Effector memory CD8-positive, alpha-beta T cell (primary cell): ENCODE measurements around the gene ODF4.

Experiments used
- ATAC-seq: fragments of 150-1000 bp; cut with Tn5 transposase; replicated peaks from 2 replicates; pipeline ENCODE4 v1.10.0; 2021; ENCODE audit warnings: mild to moderate bottlenecking, moderate library complexity
- DNase-seq, 3 experiments: peaks; one replicate each; pipeline ENCODE4 v3.0.0; 2021
- H3K27ac Mint-ChIP-seq, 2 donors: one replicate each; pipeline ENCODE4 v1.8.0; 2022; ENCODE audit warnings: mild to moderate bottlenecking in 2 of 2, mixed read lengths in 2 of 2, moderate library complexity in 2 of 2
- H3K27me3 Mint-ChIP-seq, 2 donors: one replicate each; pipeline ENCODE4 v1.8.0; 2022; ENCODE audit warnings: mixed read lengths in 2 of 2
- H3K36me3 Mint-ChIP-seq: one replicate; pipeline ENCODE4 v1.8.0; 2022; ENCODE audit warnings: mild to moderate bottlenecking, moderate library complexity, mixed read lengths; ENCODE audit not compliant: insufficient read depth
- H3K4me1 Mint-ChIP-seq, 2 donors: one replicate each; pipeline ENCODE4 v1.8.0; 2022; ENCODE audit warnings: low read depth in 2 of 2, mixed read lengths in 2 of 2
- H3K4me3 Mint-ChIP-seq, 2 donors: one replicate each; pipeline ENCODE4 v1.8.0; 2022; ENCODE audit warnings: mild to moderate bottlenecking in 2 of 2, mixed read lengths in 2 of 2, moderate library complexity in 2 of 2
- H3K9me3 Mint-ChIP-seq, 2 donors: one replicate each; pipeline ENCODE4 v1.8.0; 2022; ENCODE audit warnings: mixed read lengths in 2 of 2

ODF4 gene

GRCh38 chr17:8314797-8315763 is 24.6 kb upstream of the ODF4 start:
- ATAC-seq (no peak), DNase-seq (no peak)
- Mint-ChIP-seq H3K4me1 (peaks cover 2 to 7% of the 10 kb centered on the region in 2 donors), H3K4me3 (no peak overlapping the region), H3K9me3 (no peaks in the 10 kb centered on the region), H3K27ac (no peak overlapping the region), H3K27me3 (peaks cover 51 to 85% of the 10 kb centered on the region in 2 donors), H3K36me3 (no peaks in the 10 kb centered on the region)

GRCh38 chr17:8315764-8316217 is 23.8 kb upstream of the ODF4 start:
- H3K27me3 Mint-ChIP-seq, result peaks cover 51 to 85% of the 10 kb centered on the region in 2 donors
- ATAC-seq, result no peak

DNA sequence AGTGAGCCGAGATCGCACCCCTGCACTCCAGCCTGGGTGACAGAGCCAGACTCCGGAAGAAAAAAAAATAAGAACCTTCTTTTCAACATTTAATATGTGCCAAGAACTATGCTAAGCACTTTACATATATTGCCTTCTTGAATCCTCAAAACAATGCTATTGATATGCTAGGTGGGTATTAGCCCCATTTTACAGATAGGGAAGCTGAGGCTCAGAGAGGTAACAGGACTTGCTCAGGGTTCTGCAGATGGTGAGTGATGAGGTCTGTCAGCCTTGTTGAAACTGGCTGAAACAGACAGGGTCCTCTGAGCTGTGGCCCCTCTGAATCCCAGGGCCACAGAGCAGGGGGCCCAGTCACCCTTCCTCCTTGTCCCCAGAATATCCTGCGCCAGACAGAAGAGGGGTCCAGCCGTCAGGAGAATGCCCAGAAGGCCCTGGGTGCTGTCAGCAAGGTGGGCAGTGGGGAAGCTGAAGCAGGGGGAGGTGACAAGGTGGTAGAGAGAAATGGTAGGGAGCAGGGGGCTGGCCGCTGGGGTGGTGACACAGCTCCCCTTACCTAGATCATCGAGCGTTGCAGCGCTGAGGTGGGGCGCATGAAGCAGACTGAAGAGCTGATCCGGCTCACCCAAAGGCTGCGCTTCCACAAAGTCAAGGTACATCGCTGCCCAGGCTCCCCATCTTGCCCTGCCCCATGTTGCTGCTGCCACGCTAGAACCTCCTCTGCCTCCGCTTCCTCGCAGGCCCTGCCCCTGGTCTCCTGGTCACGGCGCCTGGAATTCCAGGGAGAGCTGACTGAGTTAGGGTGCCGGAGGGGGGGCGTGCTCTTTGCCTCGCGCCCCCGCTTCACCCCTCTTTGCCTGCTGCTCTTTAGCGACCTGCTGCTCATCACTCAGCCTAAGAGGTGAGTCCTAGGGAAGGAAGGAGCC is 21.4 kb upstream of the ODF4 start:
- H3K27ac Mint-ChIP-seq, result no peak overlapping the region
- no peaks in the 10 kb centered on the region for H3K9me3 Mint-ChIP-seq
- H3K27me3 Mint-ChIP-seq, result peaks cover 35 to 80% of the 10 kb centered on the region in 2 donors
- no peaks in the 10 kb centered on the region for H3K4me1 Mint-ChIP-seq
- DNase-seq, result no peak
- no peaks in the 10 kb centered on the region for H3K36me3 Mint-ChIP-seq
- H3K4me3 Mint-ChIP-seq, result no peak overlapping the region
- no peak for ATAC-seq

More at GRCh38 chr17:8315764-8316217, 23.8 kb upstream of the ODF4 start:
- H3K36me3 Mint-ChIP-seq, result no peaks in the 10 kb centered on the region
- DNase-seq, result no peak
- no peaks in the 10 kb centered on the region for H3K9me3 Mint-ChIP-seq
- H3K4me1 Mint-ChIP-seq, result peaks cover 0 to 2% of the 10 kb centered on the region in 2 donors
- H3K27ac Mint-ChIP-seq, result no peak overlapping the region
- no peak overlapping the region for H3K4me3 Mint-ChIP-seq

DNA sequence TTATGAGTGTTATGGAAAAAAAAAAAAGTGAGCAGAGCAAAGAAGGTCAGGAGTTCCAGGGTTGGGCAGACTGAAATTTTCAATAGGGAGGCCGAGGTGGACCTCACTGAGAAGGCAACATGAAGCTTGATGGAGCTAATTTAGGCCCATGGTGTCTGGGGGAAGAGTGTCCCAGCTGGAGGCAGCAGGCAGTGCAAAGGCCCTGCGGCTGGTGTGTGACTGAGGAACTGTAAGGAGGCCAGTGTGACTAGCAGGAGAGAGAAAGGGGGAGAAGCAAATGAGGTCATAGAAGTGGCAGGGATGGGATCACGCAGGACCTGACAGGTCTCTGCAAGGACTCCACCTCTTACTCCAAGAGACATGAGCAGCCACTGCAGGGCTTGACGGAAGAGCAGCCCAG is 19.4 kb upstream of the ODF4 start:
- Mint-ChIP-seq H3K36me3 (no peaks in the 10 kb centered on the region), H3K9me3 (no peaks in the 10 kb centered on the region), H3K27ac (no peak overlapping the region), H3K4me1 (no peaks in the 10 kb centered on the region), H3K27me3 (peaks cover 34 to 78% of the 10 kb centered on the region in 2 donors), H3K4me3 (no peak overlapping the region)
- DNase-seq (no peak), ATAC-seq (no peak)

- Mint-ChIP-seq H3K27me3 (peaks cover 34 to 77% of the 10 kb centered on the region in 2 donors), H3K4me3 (no peak overlapping the region), H3K9me3 (no peaks in the 10 kb centered on the region), H3K4me1 (no peaks in the 10 kb centered on the region), H3K36me3 (no peaks in the 10 kb centered on the region), H3K27ac (no peak overlapping the region)
- no peak for DNase-seq
- ATAC-seq, result no peak
Measured at GRCh38 chr17:8320990-8321389, 18.6 kb upstream of the ODF4 start.

GRCh38 chr17:8322061-8322460 is 17.6 kb upstream of the ODF4 start:
- Mint-ChIP-seq H3K4me1 (peaks cover 7% of the 10 kb centered on the region in 2 donors), H3K27me3 (peaks cover 40 to 77% of the 10 kb centered on the region in 2 donors), H3K9me3 (no peaks in the 10 kb centered on the region), H3K27ac (no peak overlapping the region), H3K4me3 (no peak overlapping the region), H3K36me3 (no peaks in the 10 kb centered on the region)
- DNase-seq (no peak), ATAC-seq (no peak)

- H3K4me3 Mint-ChIP-seq, result no peak overlapping the region
- no peaks in the 10 kb centered on the region for H3K36me3 Mint-ChIP-seq
- no peak overlapping the region for H3K27ac Mint-ChIP-seq
- peaks cover 7 to 9% of the 10 kb centered on the region in 2 donors for H3K4me1 Mint-ChIP-seq
- ATAC-seq (no peak), DNase-seq (no peak)
- no peaks in the 10 kb centered on the region for H3K9me3 Mint-ChIP-seq
- H3K27me3 Mint-ChIP-seq, result peaks cover 52 to 87% of the 10 kb centered on the region in 2 donors
Measured at GRCh38 chr17:8324132-8324531, 15.5 kb upstream of the ODF4 start.

GRCh38 chr17:8324923-8325322 is 14.7 kb upstream of the ODF4 start:
- peaks cover 52 to 85% of the 10 kb centered on the region in 2 donors for H3K27me3 Mint-ChIP-seq
- no peaks in the 10 kb centered on the region for H3K9me3 Mint-ChIP-seq
- H3K36me3 Mint-ChIP-seq, result no peaks in the 10 kb centered on the region
- no peak overlapping the region for H3K27ac Mint-ChIP-seq
- DNase-seq (no peak), ATAC-seq (no peak)
- H3K4me1 Mint-ChIP-seq, result peaks cover 7 to 9% of the 10 kb centered on the region in 2 donors
- H3K4me3 Mint-ChIP-seq, result no peak overlapping the region

- Mint-ChIP-seq H3K4me1 (peaks cover 7 to 9% of the 10 kb centered on the region in 2 donors), H3K27ac (no peak overlapping the region), H3K36me3 (no peaks in the 10 kb centered on the region), H3K4me3 (peak overlapping the region; percentile 65 to 76), H3K9me3 (no peaks in the 10 kb centered on the region), H3K27me3 (peaks cover 52 to 72% of the 10 kb centered on the region in 2 donors)
- DNase-seq (peak in 2 of 3 experiments; percentile 13 to 14), ATAC-seq (peak; percentile 65)
Measured at GRCh38 chr17:8326511-8327302, 12.9 kb upstream of the ODF4 start.

DNA sequence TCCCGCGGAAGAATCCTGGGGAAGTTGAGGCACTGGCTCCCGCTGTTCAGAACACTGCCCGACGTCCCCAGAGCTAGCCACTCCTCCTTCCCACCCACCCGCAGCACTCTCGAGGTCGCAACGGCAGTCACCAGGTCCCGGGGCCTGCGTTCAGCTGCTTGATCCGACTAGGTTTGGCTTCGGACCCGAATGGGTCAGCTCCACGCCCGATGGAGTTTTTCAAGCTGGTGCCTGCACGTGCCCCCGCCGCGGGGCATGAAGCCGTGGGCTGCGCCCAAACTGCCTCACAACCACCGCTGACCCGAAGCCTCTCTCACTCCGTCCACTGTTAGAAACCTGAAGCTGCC is 12.4 kb upstream of the ODF4 start:
- H3K36me3 Mint-ChIP-seq, result no peaks in the 10 kb centered on the region
- no peak overlapping the region for H3K27ac Mint-ChIP-seq
- H3K27me3 Mint-ChIP-seq, result peaks cover 56 to 72% of the 10 kb centered on the region in 2 donors
- peak overlapping the region; percentile 65 to 76 for H3K4me3 Mint-ChIP-seq
- peaks cover 7 to 9% of the 10 kb centered on the region in 2 donors for H3K4me1 Mint-ChIP-seq
- DNase-seq, result no peak
- no peak for ATAC-seq
- H3K9me3 Mint-ChIP-seq, result no peaks in the 10 kb centered on the region

DNA sequence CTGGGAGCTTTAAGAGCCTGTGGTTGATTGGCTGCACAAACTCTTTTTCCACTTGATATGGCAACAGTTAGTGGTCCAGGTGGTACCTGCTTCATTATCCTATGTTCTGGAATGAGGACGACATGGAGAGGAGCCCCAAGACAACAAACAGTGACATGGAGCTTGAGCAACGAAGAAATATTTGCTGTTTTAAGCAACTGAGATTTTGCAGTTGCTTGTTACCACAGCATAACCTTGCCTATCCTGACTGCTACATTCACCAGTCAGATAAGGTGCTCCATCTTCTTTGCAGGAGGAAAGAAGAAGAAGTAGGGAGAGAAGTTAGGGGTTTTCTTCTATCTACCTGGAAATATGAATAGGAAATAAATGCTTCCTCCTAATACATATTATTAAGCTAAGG is 7.5 kb upstream of the ODF4 start:
- Mint-ChIP-seq H3K9me3 (no peaks in the 10 kb centered on the region), H3K27ac (no peak overlapping the region), H3K4me3 (no peak overlapping the region), H3K36me3 (no peaks in the 10 kb centered on the region), H3K27me3 (peaks cover 30 to 67% of the 10 kb centered on the region in 2 donors), H3K4me1 (peaks cover 0 to 1% of the 10 kb centered on the region in 2 donors)
- ATAC-seq (no peak), DNase-seq (no peak)

DNA sequence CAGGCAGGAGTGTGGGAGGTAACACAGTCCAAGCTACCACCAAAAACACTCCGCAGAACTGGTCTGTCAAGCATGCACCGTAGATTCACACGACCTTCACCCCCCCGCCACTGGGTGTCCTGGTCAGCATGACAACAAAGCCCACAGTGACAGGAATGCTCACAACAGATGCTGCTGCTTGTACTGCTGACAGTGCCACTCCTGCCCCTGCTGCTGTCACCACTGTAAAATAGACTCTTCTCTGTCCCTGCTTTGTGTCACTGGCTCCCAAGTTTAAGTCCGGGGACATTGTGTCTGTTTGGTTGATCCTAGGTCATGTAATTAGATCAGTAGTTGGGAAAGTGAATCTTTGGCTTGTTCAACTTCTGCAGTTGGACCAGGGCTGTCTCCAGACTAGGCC is 7.0 kb upstream of the ODF4 start:
- Mint-ChIP-seq H3K27me3 (peaks cover 24 to 62% of the 10 kb centered on the region in 2 donors), H3K9me3 (no peaks in the 10 kb centered on the region), H3K4me3 (no peak overlapping the region)

GRCh38 chr17:8333281-8333680 is 6.4 kb upstream of the ODF4 start:
- no peak overlapping the region for H3K4me3 Mint-ChIP-seq
- no peaks in the 10 kb centered on the region for H3K36me3 Mint-ChIP-seq
- H3K4me1 Mint-ChIP-seq, result peaks cover 5 to 6% of the 10 kb centered on the region in 2 donors
- peak overlapping the region in 1 of 2 donors; percentile 76 for H3K27ac Mint-ChIP-seq
- H3K27me3 Mint-ChIP-seq, result peaks cover 19 to 56% of the 10 kb centered on the region in 2 donors
- no peaks in the 10 kb centered on the region for H3K9me3 Mint-ChIP-seq
- ATAC-seq (no peak), DNase-seq (no peak)

More for the DNA sequence above, 7.0 kb upstream of the ODF4 start:
- Mint-ChIP-seq H3K36me3 (no peaks in the 10 kb centered on the region), H3K4me1 (peaks cover 0 to under 1% of the 10 kb centered on the region in 2 donors), H3K27ac (no peak overlapping the region)
- DNase-seq, result no peak
- no peak for ATAC-seq
